HepG2 (cell line): ENCODE measurements around the gene DHRS1. TPM values are rescaled to one million over a fixed set of nuclear protein-coding genes. Genes with fewer than 3 reads are reported as not detected.

Source experiments
- ATF1 ChIP-seq: IDR thresholded peaks from 2 replicates; pipeline ENCODE4 v1.6.1; 2016; ENCODE audit warnings: mild to moderate bottlenecking, control low read depth
- ELK4 ChIP-seq: sonication (generic); formaldehyde crosslinking; IDR thresholded peaks from 2 replicates; pipeline ENCODE4 v1.9.0; 2021; ENCODE audit warnings: missing genetic modification reagents, borderline replicate concordance
- FIP1L1 ChIP-seq: fragments of 200-400 bp; formaldehyde crosslinking; IDR thresholded peaks from 2 replicates; pipeline ENCODE4 v1.6.1; 2018; ENCODE audit warnings: low read depth, mild to moderate bottlenecking, low read length, moderate library complexity, borderline replicate concordance; ENCODE audit not compliant: insufficient read depth
- FOXK1 ChIP-seq: sonication (generic); formaldehyde crosslinking; IDR thresholded peaks from 2 replicates; pipeline ENCODE4 v1.4.0; 2020; ENCODE audit warnings: low read depth, missing genetic modification reagents, borderline replicate concordance
- KLF16 ChIP-seq, 2 experiments: sonication (generic) in 1 of 2; formaldehyde crosslinking in 1 of 2; IDR thresholded peaks; 2 replicates each; pipeline versions ENCODE4 v1.6.1 to v1.8.0; 2016 to 2023; ENCODE audit warnings: missing genetic modification reagents in 2 of 2, missing compliant biosample characterization in 1 of 2
- NFE2 ChIP-seq: sonication (generic); formaldehyde crosslinking; IDR thresholded peaks from 2 replicates; pipeline ENCODE4 v1.4.0; 2020; ENCODE audit warnings: missing genetic modification reagents
- NFE2L2 ChIP-seq: fragments of 150-350 bp; IDR thresholded peaks from 2 replicates; pipeline ENCODE4 v1.6.1; 2014; ENCODE audit warnings: low read length
- NFIC ChIP-seq: IDR thresholded peaks from 2 replicates; pipeline ENCODE4 v1.6.1; 2012; ENCODE audit warnings: mild to moderate bottlenecking, low read length, inconsistent platforms
- REPIN1 ChIP-seq: sonication (generic); formaldehyde crosslinking; IDR thresholded peaks from 2 replicates; pipeline ENCODE4 v1.8.0; 2022; ENCODE audit warnings: missing genetic modification reagents, low read depth, mild to moderate bottlenecking, borderline replicate concordance
- SP1 ChIP-seq, 2 experiments: fragments of 450-650 bp in 1 of 2; sonication (generic) in 1 of 2; formaldehyde crosslinking in 1 of 2; IDR thresholded peaks; 2 replicates each; pipeline versions ENCODE4 v1.4.0 to v1.6.1; 2016 to 2020; ENCODE audit warnings: missing genetic modification reagents in 1 of 2
- SYNCRIP ChIP-seq: fragments of 200-400 bp; formaldehyde crosslinking; IDR thresholded peaks from 2 replicates; pipeline ENCODE4 v1.6.1; 2018; ENCODE audit warnings: mild to moderate bottlenecking, low read depth, low read length; ENCODE audit not compliant: insufficient read depth
- TRIM22 ChIP-seq: fragments of 450-650 bp; IDR thresholded peaks from 2 replicates; pipeline ENCODE4 v1.6.1; 2017
- TSC22D2 ChIP-seq: sonication (generic); formaldehyde crosslinking; IDR thresholded peaks from 2 replicates; pipeline ENCODE4 v1.5.1; 2020; ENCODE audit warnings: missing genetic modification reagents, mild to moderate bottlenecking, borderline replicate concordance
- ZNF414 ChIP-seq: sonication (generic); formaldehyde crosslinking; IDR thresholded peaks from 2 replicates; pipeline ENCODE4 v1.5.0; 2020; ENCODE audit warnings: missing genetic modification reagents
- ZNF451 ChIP-seq: sonication (generic); formaldehyde crosslinking; IDR thresholded peaks from 2 replicates; pipeline ENCODE4 v1.5.0; 2020; ENCODE audit warnings: mild to moderate bottlenecking, missing genetic modification reagents
- ZNF468 ChIP-seq: sonication (generic); formaldehyde crosslinking; IDR thresholded peaks from 2 replicates; pipeline ENCODE4 v1.8.0; 2022; ENCODE audit warnings: mild to moderate bottlenecking, moderate library complexity, missing genetic modification reagents
- ZNF576 ChIP-seq: sonication (generic); formaldehyde crosslinking; IDR thresholded peaks from 2 replicates; pipeline ENCODE4 v1.4.0; 2020; ENCODE audit warnings: mild to moderate bottlenecking, missing genetic modification reagents
- ZNF616 ChIP-seq: sonication (generic); formaldehyde crosslinking; IDR thresholded peaks from 2 replicates; pipeline ENCODE4 v1.5.0; 2020; ENCODE audit warnings: low read depth, mild to moderate bottlenecking, missing genetic modification reagents
- ZSCAN12 ChIP-seq: sonication (generic); formaldehyde crosslinking; IDR thresholded peaks from 2 replicates; pipeline ENCODE4 v1.9.0; 2021; ENCODE audit warnings: mild to moderate bottlenecking, missing genetic modification reagents
- polyA plus RNA-seq, 8 experiments: library from polyadenylated mRNA; depleted of rRNA in 3 of 8; stranded (reverse) in 7 of 8; unstranded in 1 of 8; fragments of >200 nt; fragmentation: Illumina TruSeq in 4 of 8; extraction: Trizol in 4 of 8; gene quantifications; 2 replicates each; pipeline versions ENCODE4 v1.2.1 to v1.2.3, GENCODE V29; 2011 to 2016; ENCODE audit warnings: low read depth in 4 of 8, missing spikeins in 1 of 8, mixed read lengths in 1 of 8; ENCODE audit not compliant: insufficient read depth in 1 of 8
- total RNA-seq, 5 experiments: library from RNA; depleted of rRNA; stranded (reverse); fragments of >200 nt; fragmentation: Illumina TruSeq; extraction: Trizol; gene quantifications; 2 replicates each; pipeline ENCODE4 v1.2.3, GENCODE V29; 2016; ENCODE audit warnings: low read depth in 1 of 5
- TF ChIP-seq, protein P1 (sequence below): sonication (generic); formaldehyde crosslinking; IDR thresholded peaks from 2 replicates; pipeline ENCODE4 v1.5.1; 2020; ENCODE audit warnings: missing genetic modification reagents, mild to moderate bottlenecking, borderline replicate concordance
- TF ChIP-seq, protein P2 (sequence below): sonication (generic); formaldehyde crosslinking; IDR thresholded peaks from 2 replicates; pipeline ENCODE4 v1.5.0; 2020; ENCODE audit warnings: mild to moderate bottlenecking, missing genetic modification reagents, moderate library complexity
- TF ChIP-seq, protein P3 (sequence below): sonication (generic); formaldehyde crosslinking; IDR thresholded peaks from 2 replicates; pipeline ENCODE4 v1.8.0; 2022; ENCODE audit warnings: mild to moderate bottlenecking, missing genetic modification reagents, moderate library complexity

DHRS1 gene
- total and polyA plus RNA-seq, 2 of the 13 experiments (the other 11 are each of a cell fraction or from before 2014, with no cell fraction given) = 49.8 to 60.8 TPM

- TF ChIP-seq ZSCAN12 (CRISPR knock-in tag) (peak; percentile 97), NFE2 (CRISPR knock-in tag) (no peak), REPIN1 (CRISPR knock-in tag) (peak; percentile 100), TRIM22 (no peak), ZNF451 (CRISPR knock-in tag) (peak; percentile 100), SYNCRIP (no peak), TSC22D2 (CRISPR knock-in tag) (peak; percentile 91), ELK4 (CRISPR knock-in tag) (peak; percentile 98), ZNF616 (peak; percentile 97), ZNF576 (CRISPR knock-in tag) (peak; percentile 85), ZNF468 (CRISPR knock-in tag) (peak; percentile 97; the same call in 1 of the 2 replicates), ATF1 (no peak), NFE2L2 (no peak), FOXK1 (CRISPR knock-in tag) (peak; percentile 87), KLF16 (CRISPR knock-in tag; IDR thresholded peaks at IDR 0.05) (peak; percentile 97 to 100), SP1 (IDR thresholded peaks at IDR 0.05) (no peak), SP1 (CRISPR knock-in tag; IDR thresholded peaks at IDR 0.05) (peak; percentile 65), NFIC (no peak), ZNF414 (CRISPR knock-in tag) (peak; percentile 100), FIP1L1 (peak; percentile 99)
- TF ChIP-seq, protein P1, sequence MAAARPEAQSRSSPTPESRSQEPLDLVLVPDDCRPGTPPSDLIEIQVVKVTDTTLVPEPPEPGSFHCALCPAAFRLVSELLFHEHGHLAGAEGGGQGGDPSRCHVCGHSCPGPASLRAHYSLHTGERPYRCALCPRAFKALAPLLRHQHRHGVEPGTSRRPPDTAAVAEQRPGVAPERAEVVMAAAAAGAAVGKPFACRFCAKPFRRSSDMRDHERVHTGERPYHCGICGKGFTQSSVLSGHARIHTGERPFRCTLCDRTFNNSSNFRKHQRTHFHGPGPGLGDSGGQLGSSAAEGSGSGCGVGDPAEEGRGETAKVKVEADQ (CRISPR knock-in tag) = peak; percentile 98
- TF ChIP-seq, protein P2, sequence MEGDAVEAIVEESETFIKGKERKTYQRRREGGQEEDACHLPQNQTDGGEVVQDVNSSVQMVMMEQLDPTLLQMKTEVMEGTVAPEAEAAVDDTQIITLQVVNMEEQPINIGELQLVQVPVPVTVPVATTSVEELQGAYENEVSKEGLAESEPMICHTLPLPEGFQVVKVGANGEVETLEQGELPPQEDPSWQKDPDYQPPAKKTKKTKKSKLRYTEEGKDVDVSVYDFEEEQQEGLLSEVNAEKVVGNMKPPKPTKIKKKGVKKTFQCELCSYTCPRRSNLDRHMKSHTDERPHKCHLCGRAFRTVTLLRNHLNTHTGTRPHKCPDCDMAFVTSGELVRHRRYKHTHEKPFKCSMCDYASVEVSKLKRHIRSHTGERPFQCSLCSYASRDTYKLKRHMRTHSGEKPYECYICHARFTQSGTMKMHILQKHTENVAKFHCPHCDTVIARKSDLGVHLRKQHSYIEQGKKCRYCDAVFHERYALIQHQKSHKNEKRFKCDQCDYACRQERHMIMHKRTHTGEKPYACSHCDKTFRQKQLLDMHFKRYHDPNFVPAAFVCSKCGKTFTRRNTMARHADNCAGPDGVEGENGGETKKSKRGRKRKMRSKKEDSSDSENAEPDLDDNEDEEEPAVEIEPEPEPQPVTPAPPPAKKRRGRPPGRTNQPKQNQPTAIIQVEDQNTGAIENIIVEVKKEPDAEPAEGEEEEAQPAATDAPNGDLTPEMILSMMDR (CRISPR knock-in tag) = peak; percentile 99
- TF ChIP-seq, protein P3, sequence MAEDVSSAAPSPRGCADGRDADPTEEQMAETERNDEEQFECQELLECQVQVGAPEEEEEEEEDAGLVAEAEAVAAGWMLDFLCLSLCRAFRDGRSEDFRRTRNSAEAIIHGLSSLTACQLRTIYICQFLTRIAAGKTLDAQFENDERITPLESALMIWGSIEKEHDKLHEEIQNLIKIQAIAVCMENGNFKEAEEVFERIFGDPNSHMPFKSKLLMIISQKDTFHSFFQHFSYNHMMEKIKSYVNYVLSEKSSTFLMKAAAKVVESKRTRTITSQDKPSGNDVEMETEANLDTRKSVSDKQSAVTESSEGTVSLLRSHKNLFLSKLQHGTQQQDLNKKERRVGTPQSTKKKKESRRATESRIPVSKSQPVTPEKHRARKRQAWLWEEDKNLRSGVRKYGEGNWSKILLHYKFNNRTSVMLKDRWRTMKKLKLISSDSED (CRISPR knock-in tag) = peak; percentile 31; the same call in 1 of the 2 replicates
Measured at GRCh38 chr14:24271134-24271833, 28.3 kb downstream of the DHRS1 start, which contains the start of gene RABGGTA (continued).
